Measurements from ENCODE around the gene GUCY1A1.
A peak's percentile ranks its signal among the peaks of the same experiment; 100 is the strongest.
"Not testable (repeated sequence)": the region's sequence is repeated elsewhere in the genome, so short reads cannot be mapped to it uniquely, and the experiment has no call there.

The GUCY1A1 gene

GRCh38 chr4:155666344-155667221, at the start of gene GUCY1A1:
GUCY1A1 (plus strand) TSS chr4:155666848; CDS start chr4:155696868, 30,020 bp downstream.
- no peak for DNase-seq (ENCODE audit: low read depth)

- no peak for DNase-seq (ENCODE audit: low read depth)
Observed at GRCh38 chr4:155617296-155617695, 49.4 kb upstream of the GUCY1A1 start.

- DNase-seq (ENCODE audit: low read depth), result no peak
Observed at GRCh38 chr4:155618183-155618838, 48.3 kb upstream of the GUCY1A1 start.

- DNase-seq (ENCODE audit: low read depth), result no peak
Observed at GRCh38 chr4:155620637-155621036, 46.0 kb upstream of the GUCY1A1 start.

GRCh38 chr4:155624478-155624877, 42.2 kb upstream of the GUCY1A1 start:
- DNase-seq (ENCODE audit: low read depth), result no peak

- no peak for DNase-seq (ENCODE audit: low read depth)
Observed at GRCh38 chr4:155626561-155626960, 40.1 kb upstream of the GUCY1A1 start.

- peak; percentile 83 for DNase-seq (ENCODE audit: low read depth)
Observed at GRCh38 chr4:155629183-155629825, 37.3 kb upstream of the GUCY1A1 start.

- DNase-seq (ENCODE audit: low read depth), result no peak
Observed at GRCh38 chr4:155629956-155630355, 36.7 kb upstream of the GUCY1A1 start.

GRCh38 chr4:155632310-155632840, 34.3 kb upstream of the GUCY1A1 start:
- no peak for DNase-seq (ENCODE audit: low read depth)

- no peak for DNase-seq (ENCODE audit: low read depth)
Observed at GRCh38 chr4:155638195-155638965, 28.3 kb upstream of the GUCY1A1 start.

GRCh38 chr4:155639704-155640523, 26.7 kb upstream of the GUCY1A1 start:
- DNase-seq (ENCODE audit: low read depth), result peak; percentile 11

GRCh38 chr4:155640751-155641150, 25.9 kb upstream of the GUCY1A1 start:
- DNase-seq (ENCODE audit: low read depth), result no peak

- DNase-seq (ENCODE audit: low read depth), result no peak
Observed at GRCh38 chr4:155643087-155643486, 23.6 kb upstream of the GUCY1A1 start.

- DNase-seq (ENCODE audit: low read depth), result no peak
Observed at GRCh38 chr4:155646001-155646400, 20.6 kb upstream of the GUCY1A1 start.

GRCh38 chr4:155650785-155651184, 15.9 kb upstream of the GUCY1A1 start:
- DNase-seq (ENCODE audit: low read depth), result not testable (repeated sequence)

- DNase-seq (ENCODE audit: low read depth), result no peak
Observed at GRCh38 chr4:155653052-155653451, 13.6 kb upstream of the GUCY1A1 start.

- DNase-seq (ENCODE audit: low read depth), result no peak
Observed at GRCh38 chr4:155656025-155656424, 10.6 kb upstream of the GUCY1A1 start.

- DNase-seq (ENCODE audit: low read depth), result no peak
Observed at GRCh38 chr4:155657169-155657568, 9.5 kb upstream of the GUCY1A1 start.

- DNase-seq (ENCODE audit: low read depth), result no peak
Observed at GRCh38 chr4:155657985-155658680, 8.5 kb upstream of the GUCY1A1 start.

- no peak for DNase-seq (ENCODE audit: low read depth)
Observed at GRCh38 chr4:155658681-155659064, 8.0 kb upstream of the GUCY1A1 start.
